ENCODE measurements around the gene PROX1.

DNA sequence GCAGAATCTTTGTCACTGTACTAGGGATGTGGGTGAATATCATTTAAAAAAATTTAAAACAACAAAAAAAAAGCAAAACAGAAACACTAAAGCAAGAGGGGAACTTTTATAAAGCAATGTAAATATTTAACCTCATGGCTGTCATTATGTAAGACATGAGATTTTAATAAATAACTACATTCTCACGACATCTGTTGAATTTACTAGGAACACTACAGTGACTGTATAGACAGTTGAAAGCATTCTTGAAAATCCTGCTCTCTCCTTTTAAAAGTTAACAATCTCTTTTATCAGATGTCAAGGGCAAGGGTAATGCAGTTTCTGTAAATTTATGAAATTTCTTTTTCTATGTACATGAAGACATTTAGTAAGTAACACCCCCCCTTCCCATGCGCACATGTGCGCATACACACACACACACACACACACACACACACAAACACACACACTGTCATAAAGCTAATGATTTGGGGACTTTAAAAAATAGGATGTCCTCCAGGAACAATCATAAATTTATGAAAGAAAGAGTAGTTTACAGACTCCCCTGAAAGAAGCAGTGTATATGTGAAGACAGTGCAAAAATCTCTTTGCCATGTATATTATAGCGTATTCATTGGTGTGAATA is 51.7 kb downstream of the PROX1 start:
- TF ChIP-seq, protein P1, sequence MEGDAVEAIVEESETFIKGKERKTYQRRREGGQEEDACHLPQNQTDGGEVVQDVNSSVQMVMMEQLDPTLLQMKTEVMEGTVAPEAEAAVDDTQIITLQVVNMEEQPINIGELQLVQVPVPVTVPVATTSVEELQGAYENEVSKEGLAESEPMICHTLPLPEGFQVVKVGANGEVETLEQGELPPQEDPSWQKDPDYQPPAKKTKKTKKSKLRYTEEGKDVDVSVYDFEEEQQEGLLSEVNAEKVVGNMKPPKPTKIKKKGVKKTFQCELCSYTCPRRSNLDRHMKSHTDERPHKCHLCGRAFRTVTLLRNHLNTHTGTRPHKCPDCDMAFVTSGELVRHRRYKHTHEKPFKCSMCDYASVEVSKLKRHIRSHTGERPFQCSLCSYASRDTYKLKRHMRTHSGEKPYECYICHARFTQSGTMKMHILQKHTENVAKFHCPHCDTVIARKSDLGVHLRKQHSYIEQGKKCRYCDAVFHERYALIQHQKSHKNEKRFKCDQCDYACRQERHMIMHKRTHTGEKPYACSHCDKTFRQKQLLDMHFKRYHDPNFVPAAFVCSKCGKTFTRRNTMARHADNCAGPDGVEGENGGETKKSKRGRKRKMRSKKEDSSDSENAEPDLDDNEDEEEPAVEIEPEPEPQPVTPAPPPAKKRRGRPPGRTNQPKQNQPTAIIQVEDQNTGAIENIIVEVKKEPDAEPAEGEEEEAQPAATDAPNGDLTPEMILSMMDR (optimal IDR thresholded peaks at IDR 0.05 in 1 of 3, IDR thresholded peaks at IDR 0.05 in 1 of 3, conservative IDR thresholded peaks at IDR 0.05 in 1 of 3; ENCODE audit: extremely low read depth in 1 of 3, insufficient read depth in 2 of 3, low read length in 3 of 3), result no peak
- no peak for TF ChIP-seq EZH2 (IDR thresholded peaks at IDR 0.05; ENCODE audit: low read length)

All from keratinocyte (primary cell).